ENCODE results near the gene PTGIS.
"Not testable (repeated sequence)": the region's sequence is repeated elsewhere in the genome, so short reads cannot be mapped to it uniquely, and the experiment has no call there.

Gene PTGIS

GRCh38 chr20:49615401-49616153 is 47.6 kb upstream of the PTGIS start:
- Histone ChIP-seq H4K20me1 (ENCODE audit: insufficient read depth, low read length) (0 out of 2 replicates have a peak, but pooled peaks cover 2% of the 10 kb centered on the region), H3K9ac (ENCODE audit: low read depth, low read length) (no peak overlapping the region), H3K9me3 (ENCODE audit: insufficient read depth, low read length, severe bottlenecking) (no peaks in the 10 kb centered on the region), H3K4me3 (ENCODE audit: low read depth in 1 of 2, low read length in 2 of 2) (no peak overlapping the region), H3K4me1 (ENCODE audit: insufficient read depth, low read length) (peaks cover 8% of the 10 kb centered on the region), H3K4me2 (ENCODE audit: insufficient read depth, low read length) (no peak overlapping the region), H3K27ac (ENCODE audit: low read length) (no peak overlapping the region), H2AFZ (ENCODE audit: low read depth, low read length) (no peak overlapping the region), H3K27me3 (ENCODE audit: insufficient read depth, low read length, poor library complexity) (no peaks in the 10 kb centered on the region), H3K36me3 (ENCODE audit: insufficient read depth, low read length) (no peaks in the 10 kb centered on the region), H3K79me2 (ENCODE audit: insufficient read depth, low read length) (no peaks in the 10 kb centered on the region)
- DNase-seq = no peak
- ATAC-seq (ENCODE audit: insufficient read depth, low read depth) = no peak
- TF ChIP-seq CTCF (IDR thresholded peaks at IDR 0.05; ENCODE audit: borderline replicate concordance, extremely low read depth, low read length, poor library complexity, severe bottlenecking) (no peak), EZH2 (IDR thresholded peaks at IDR 0.05; ENCODE audit: borderline replicate concordance, low read depth, low read length, severe bottlenecking) (no peak)

- H3K9ac ChIP-seq (ENCODE audit: low read depth, low read length); H3K4me1 ChIP-seq (ENCODE audit: insufficient read depth, low read length); DNase-seq; H3K4me2 ChIP-seq (ENCODE audit: insufficient read depth, low read length); H3K27me3 ChIP-seq (ENCODE audit: insufficient read depth, low read length, poor library complexity); H3K36me3 ChIP-seq (ENCODE audit: insufficient read depth, low read length); H3K27ac ChIP-seq (ENCODE audit: low read length); H3K79me2 ChIP-seq (ENCODE audit: insufficient read depth, low read length); H3K9me3 ChIP-seq (ENCODE audit: insufficient read depth, low read length, severe bottlenecking); H4K20me1 ChIP-seq (ENCODE audit: insufficient read depth, low read length); H2AFZ ChIP-seq (ENCODE audit: low read depth, low read length); H3K4me3 ChIP-seq (ENCODE audit: low read depth in 1 of 2, low read length in 2 of 2); ATAC-seq (ENCODE audit: insufficient read depth, low read depth): not testable (repeated sequence)
Observed at GRCh38 chr20:49615051-49615400, 47.1 kb upstream of the PTGIS start.

- Histone ChIP-seq H3K79me2 (ENCODE audit: insufficient read depth, low read length) (no peaks in the 10 kb centered on the region), H4K20me1 (ENCODE audit: insufficient read depth, low read length) (peaks cover 3% of the 10 kb centered on the region; the same call in 1 of the 2 replicates), H3K27me3 (ENCODE audit: insufficient read depth, low read length, poor library complexity) (no peaks in the 10 kb centered on the region), H3K4me1 (ENCODE audit: insufficient read depth, low read length) (peaks cover 9% of the 10 kb centered on the region), H3K4me2 (ENCODE audit: insufficient read depth, low read length) (no peak overlapping the region), H3K9me3 (ENCODE audit: insufficient read depth, low read length, severe bottlenecking) (no peaks in the 10 kb centered on the region), H3K36me3 (ENCODE audit: insufficient read depth, low read length) (no peaks in the 10 kb centered on the region), H2AFZ (ENCODE audit: low read depth, low read length) (no peak overlapping the region), H3K27ac (ENCODE audit: low read length) (no peak overlapping the region), H3K9ac (ENCODE audit: low read depth, low read length) (no peak overlapping the region), H3K4me3 (ENCODE audit: low read depth in 1 of 2, low read length in 2 of 2) (no peak overlapping the region)
- no peak for DNase-seq
- no peak for ATAC-seq (ENCODE audit: insufficient read depth, low read depth)
- no peak for TF ChIP-seq CTCF (IDR thresholded peaks at IDR 0.05; ENCODE audit: borderline replicate concordance, extremely low read depth, low read length, poor library complexity, severe bottlenecking)
- no peak for TF ChIP-seq EZH2 (IDR thresholded peaks at IDR 0.05; ENCODE audit: borderline replicate concordance, low read depth, low read length, severe bottlenecking)
Observed at GRCh38 chr20:49614338-49615050, 46.6 kb upstream of the PTGIS start.

GRCh38 chr20:49612127-49612738 is 44.3 kb upstream of the PTGIS start:
- DNase-seq = no peak
- Histone ChIP-seq H3K4me1 (ENCODE audit: insufficient read depth, low read length) (peaks cover 14% of the 10 kb centered on the region), H3K9ac (ENCODE audit: low read depth, low read length) (no peak overlapping the region), H2AFZ (ENCODE audit: low read depth, low read length) (no peak overlapping the region), H3K4me2 (ENCODE audit: insufficient read depth, low read length) (no peak overlapping the region), H3K4me3 (ENCODE audit: low read depth in 1 of 2, low read length in 2 of 2) (no peak overlapping the region), H3K27ac (ENCODE audit: low read length) (no peak overlapping the region), H3K9me3 (ENCODE audit: insufficient read depth, low read length, severe bottlenecking) (no peaks in the 10 kb centered on the region), H3K79me2 (ENCODE audit: insufficient read depth, low read length) (no peaks in the 10 kb centered on the region), H3K36me3 (ENCODE audit: insufficient read depth, low read length) (no peaks in the 10 kb centered on the region), H4K20me1 (ENCODE audit: insufficient read depth, low read length) (peaks cover 3% of the 10 kb centered on the region), H3K27me3 (ENCODE audit: insufficient read depth, low read length, poor library complexity) (no peaks in the 10 kb centered on the region)
- no peak for ATAC-seq (ENCODE audit: insufficient read depth, low read depth)
- no peak for TF ChIP-seq CTCF (IDR thresholded peaks at IDR 0.05; ENCODE audit: borderline replicate concordance, extremely low read depth, low read length, poor library complexity, severe bottlenecking)
- no peak for TF ChIP-seq EZH2 (IDR thresholded peaks at IDR 0.05; ENCODE audit: borderline replicate concordance, low read depth, low read length, severe bottlenecking)

GRCh38 chr20:49611539-49612126 is 43.7 kb upstream of the PTGIS start:
- not testable (repeated sequence) for H3K27me3 ChIP-seq (ENCODE audit: insufficient read depth, low read length, poor library complexity); DNase-seq; H3K36me3 ChIP-seq (ENCODE audit: insufficient read depth, low read length); ATAC-seq (ENCODE audit: insufficient read depth, low read depth); H3K4me3 ChIP-seq (ENCODE audit: low read depth in 1 of 2, low read length in 2 of 2); H4K20me1 ChIP-seq (ENCODE audit: insufficient read depth, low read length); H3K9me3 ChIP-seq (ENCODE audit: insufficient read depth, low read length, severe bottlenecking); H2AFZ ChIP-seq (ENCODE audit: low read depth, low read length); H3K9ac ChIP-seq (ENCODE audit: low read depth, low read length); H3K27ac ChIP-seq (ENCODE audit: low read length); H3K79me2 ChIP-seq (ENCODE audit: insufficient read depth, low read length)
- Histone ChIP-seq H3K4me2 (ENCODE audit: insufficient read depth, low read length) (peak overlapping the region; percentile 44; the same call in 1 of the 2 replicates), H3K4me1 (ENCODE audit: insufficient read depth, low read length) (peaks cover 14% of the 10 kb centered on the region)

Data from DND-41 (cell line).